KMS-11 (cell line): ENCODE measurements around the gene CCHCR1.
"Not testable (repeated sequence)": the region's sequence is repeated elsewhere in the genome, so short reads cannot be mapped to it uniquely, and the experiment has no call there.

ENCODE experiments used
- H2AFZ ChIP-seq: fragments of 200-600 bp; sonication (generic); 2 replicates; pipeline ENCODE4 v1.6.1; 2016; ENCODE audit warnings: antibody characterized with exemption, mixed run types, low read depth
- H3K27ac ChIP-seq: fragments of 200-600 bp; sonication (generic); 2 replicates; pipeline ENCODE4 v1.6.1; 2016; ENCODE audit warnings: mild to moderate bottlenecking, mixed run types
- H3K27me3 ChIP-seq: fragments of 200-600 bp; sonication (generic); 2 replicates; pipeline ENCODE4 v1.6.1; 2017; ENCODE audit warnings: mild to moderate bottlenecking, low read depth, mixed run types, moderate library complexity; ENCODE audit not compliant: insufficient read depth
- H3K36me3 ChIP-seq: fragments of 200-600 bp; sonication (generic); 2 replicates; pipeline ENCODE4 v1.6.1; 2017; ENCODE audit warnings: mild to moderate bottlenecking, mixed run types; ENCODE audit not compliant: insufficient read depth
- H3K4me1 ChIP-seq: fragments of 200-600 bp; sonication (generic); 2 replicates; pipeline ENCODE4 v1.6.1; 2016; ENCODE audit warnings: mild to moderate bottlenecking, low read depth, mixed run types; ENCODE audit not compliant: poor library complexity, severe bottlenecking
- H3K4me2 ChIP-seq: fragments of 200-600 bp; sonication (generic); 2 replicates; pipeline ENCODE4 v1.7.0; 2016; ENCODE audit warnings: mild to moderate bottlenecking, mixed run types
- H3K4me3 ChIP-seq: fragments of 200-600 bp; sonication (generic); IDR thresholded peaks from 2 replicates; pipeline ENCODE4 v1.6.1; 2017; ENCODE audit warnings: low read depth, low read length, mixed read lengths; ENCODE audit not compliant: insufficient read depth
- H3K79me2 ChIP-seq: fragments of 200-600 bp; sonication (generic); 2 replicates; pipeline ENCODE4 v1.6.1; 2016; ENCODE audit warnings: low read depth, mixed run types; ENCODE audit not compliant: insufficient read depth
- H3K9ac ChIP-seq: fragments of 200-600 bp; sonication (generic); 2 replicates; pipeline ENCODE4 v1.6.1; 2016; ENCODE audit warnings: mild to moderate bottlenecking, mixed run types
- H4K20me1 ChIP-seq: fragments of 200-600 bp; sonication (generic); 2 replicates; pipeline ENCODE4 v1.6.1; 2016; ENCODE audit warnings: mild to moderate bottlenecking, mixed run types; ENCODE audit not compliant: insufficient read depth
- TF ChIP-seq, protein P1 (sequence below): fragments of 200-600 bp; sonication (generic); conservative IDR thresholded peaks from 2 replicates; pipeline ENCODE4 v1.6.1; 2017; ENCODE audit warnings: low read depth, mild to moderate bottlenecking, antibody characterized with exemption, low read length, moderate library complexity, mixed read lengths

Gene CCHCR1

DNA sequence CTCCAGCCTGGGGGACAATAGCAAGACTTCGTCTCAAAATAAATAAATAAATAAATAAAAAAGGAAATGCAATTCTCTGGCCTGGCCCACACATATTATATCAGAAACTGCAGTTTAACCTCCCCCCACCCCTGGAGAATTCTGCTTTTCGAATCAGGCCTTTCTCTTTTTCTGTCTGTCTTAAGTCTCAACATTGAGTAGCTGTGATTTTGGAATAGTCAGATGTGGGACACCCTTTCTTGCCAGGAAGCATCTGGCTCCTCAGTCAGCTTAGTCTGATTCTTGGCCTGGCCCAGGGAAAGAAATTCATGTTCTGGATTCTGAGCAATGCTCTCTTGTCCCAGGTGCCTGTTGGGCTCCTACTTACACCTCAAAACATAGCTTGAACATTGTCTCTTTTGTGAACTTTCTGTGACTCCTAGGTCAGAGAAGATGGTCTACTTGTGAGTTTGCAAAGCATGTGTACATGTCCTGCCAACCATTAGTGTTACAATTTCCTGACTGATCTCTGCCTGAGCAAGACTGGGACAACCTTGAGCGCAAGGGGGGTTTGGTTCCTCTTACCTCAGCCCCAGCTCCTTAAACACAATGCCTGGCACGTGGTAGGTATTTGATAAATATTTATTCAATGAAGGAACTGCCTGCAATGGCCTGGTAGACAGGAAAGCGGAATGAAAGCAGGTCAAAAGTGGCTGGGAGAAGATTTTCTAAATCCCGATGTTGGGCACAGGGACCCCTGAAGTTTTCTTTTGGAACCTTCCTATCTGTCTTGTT, 36.6 kb upstream of the CCHCR1 start:
- H3K9ac ChIP-seq: no peak overlapping the region
- TF ChIP-seq, protein P1, sequence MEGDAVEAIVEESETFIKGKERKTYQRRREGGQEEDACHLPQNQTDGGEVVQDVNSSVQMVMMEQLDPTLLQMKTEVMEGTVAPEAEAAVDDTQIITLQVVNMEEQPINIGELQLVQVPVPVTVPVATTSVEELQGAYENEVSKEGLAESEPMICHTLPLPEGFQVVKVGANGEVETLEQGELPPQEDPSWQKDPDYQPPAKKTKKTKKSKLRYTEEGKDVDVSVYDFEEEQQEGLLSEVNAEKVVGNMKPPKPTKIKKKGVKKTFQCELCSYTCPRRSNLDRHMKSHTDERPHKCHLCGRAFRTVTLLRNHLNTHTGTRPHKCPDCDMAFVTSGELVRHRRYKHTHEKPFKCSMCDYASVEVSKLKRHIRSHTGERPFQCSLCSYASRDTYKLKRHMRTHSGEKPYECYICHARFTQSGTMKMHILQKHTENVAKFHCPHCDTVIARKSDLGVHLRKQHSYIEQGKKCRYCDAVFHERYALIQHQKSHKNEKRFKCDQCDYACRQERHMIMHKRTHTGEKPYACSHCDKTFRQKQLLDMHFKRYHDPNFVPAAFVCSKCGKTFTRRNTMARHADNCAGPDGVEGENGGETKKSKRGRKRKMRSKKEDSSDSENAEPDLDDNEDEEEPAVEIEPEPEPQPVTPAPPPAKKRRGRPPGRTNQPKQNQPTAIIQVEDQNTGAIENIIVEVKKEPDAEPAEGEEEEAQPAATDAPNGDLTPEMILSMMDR: no peak
- H3K4me3 ChIP-seq: no peak overlapping the region
- no peak overlapping the region for H3K4me2 ChIP-seq
- H3K79me2 ChIP-seq: peaks cover 8% of the 10 kb centered on the region; the same call in 1 of the 2 replicates
- H3K27me3 ChIP-seq: no peaks in the 10 kb centered on the region
- no peaks in the 10 kb centered on the region for H3K36me3 ChIP-seq
- no peak overlapping the region for H3K27ac ChIP-seq
- H4K20me1 ChIP-seq: no peaks in the 10 kb centered on the region
- H3K4me1 ChIP-seq: peaks cover 39% of the 10 kb centered on the region
- no peak overlapping the region for H2AFZ ChIP-seq

DNA sequence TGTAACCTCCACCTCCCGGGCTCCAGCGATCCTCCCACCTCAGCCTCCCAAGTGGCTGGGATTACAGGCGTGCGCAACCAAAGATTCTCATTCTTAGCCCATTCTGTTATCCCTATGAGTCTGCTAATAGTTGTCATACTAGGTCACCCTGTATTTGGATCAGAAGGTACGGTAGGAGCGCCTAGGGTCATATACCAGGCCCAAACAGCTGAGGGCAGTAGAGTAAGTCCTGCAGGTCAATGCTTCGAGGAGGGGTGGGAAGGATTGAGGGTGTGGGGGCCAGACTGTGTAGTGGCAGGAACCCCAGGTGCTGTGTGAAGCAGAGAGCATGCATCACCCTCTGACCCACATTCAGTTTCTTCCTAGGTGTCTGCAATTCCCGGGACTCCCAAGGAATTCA, 35.6 kb upstream of the CCHCR1 start:
- H3K36me3 ChIP-seq: no peaks in the 10 kb centered on the region
- peaks cover 32% of the 10 kb centered on the region for H3K4me1 ChIP-seq
- no peak overlapping the region for H3K4me3 ChIP-seq
- no peak overlapping the region for H2AFZ ChIP-seq
- no peak overlapping the region for H3K9ac ChIP-seq
- TF ChIP-seq, protein P1: no peak
- H3K27me3 ChIP-seq: no peaks in the 10 kb centered on the region
- no peaks in the 10 kb centered on the region for H4K20me1 ChIP-seq
- no peaks in the 10 kb centered on the region for H3K79me2 ChIP-seq
- no peak overlapping the region for H3K27ac ChIP-seq
- no peak overlapping the region for H3K4me2 ChIP-seq

DNA sequence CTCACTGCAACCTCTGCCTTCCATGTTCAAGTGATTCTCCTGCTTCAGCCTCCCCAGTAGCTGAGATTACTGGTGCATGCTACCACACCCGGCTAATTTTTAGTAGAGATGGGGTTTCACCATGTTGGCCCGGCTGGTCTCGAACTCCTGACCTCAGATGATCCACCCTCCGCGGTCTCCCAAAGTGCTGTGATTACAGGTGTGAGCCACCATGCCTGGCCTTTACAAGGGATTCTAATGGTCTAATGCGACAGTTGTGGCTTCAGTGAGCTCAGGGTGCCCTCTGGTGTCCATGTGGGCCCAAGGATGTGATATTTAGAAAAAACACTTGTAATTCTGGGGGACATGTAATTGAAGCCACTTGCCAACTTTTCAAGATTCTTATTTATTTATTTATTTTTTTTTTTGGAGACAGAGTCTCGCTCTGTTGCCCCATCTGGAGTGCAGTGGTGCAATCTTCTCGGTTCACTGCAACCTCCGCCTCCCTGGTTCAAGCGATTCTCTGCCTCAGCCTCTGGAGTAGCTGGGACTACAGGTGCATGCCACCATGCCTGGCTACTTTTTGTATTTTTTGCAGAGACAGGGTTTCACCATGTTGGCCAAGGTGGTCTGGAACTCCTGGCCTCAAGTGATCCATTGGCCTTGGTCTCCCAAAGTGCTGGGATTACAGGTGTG, 35.0 kb upstream of the CCHCR1 start:
- not testable (repeated sequence) for H4K20me1 ChIP-seq, H3K4me3 ChIP-seq, H3K27ac ChIP-seq, H3K36me3 ChIP-seq, H3K79me2 ChIP-seq, H3K27me3 ChIP-seq, H3K4me2 ChIP-seq, H2AFZ ChIP-seq, H3K9ac ChIP-seq
- peaks cover 32% of the 10 kb centered on the region for H3K4me1 ChIP-seq
- TF ChIP-seq, protein P1: peak; percentile 56

DNA sequence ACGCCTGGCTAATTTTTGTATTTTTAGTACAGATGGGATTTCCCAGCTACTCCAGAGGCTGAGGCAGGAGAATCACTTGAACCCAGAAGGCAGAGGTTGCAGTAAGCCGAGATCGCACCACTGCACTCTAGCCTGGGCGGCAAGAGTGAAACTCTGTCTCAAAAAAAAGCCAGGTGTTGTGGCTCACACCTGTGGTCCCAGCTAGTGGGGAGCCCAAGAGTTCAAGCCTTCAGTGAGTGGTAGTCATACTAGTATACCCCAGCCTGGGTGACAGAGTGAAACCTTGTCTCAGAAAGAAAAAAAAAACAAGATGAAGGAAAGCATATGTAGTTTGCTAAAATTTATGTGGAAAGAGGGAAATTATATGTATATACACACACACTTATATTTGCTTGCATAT, 32.9 kb upstream of the CCHCR1 start:
- no peaks in the 10 kb centered on the region for H3K79me2 ChIP-seq
- peak overlapping the region; percentile 27; the same call in 1 of the 2 replicates for H3K27ac ChIP-seq
- no peaks in the 10 kb centered on the region for H4K20me1 ChIP-seq
- TF ChIP-seq, protein P1: no peak
- no peak overlapping the region for H3K4me3 ChIP-seq
- H3K4me1 ChIP-seq: peaks cover 33% of the 10 kb centered on the region
- no peak overlapping the region for H3K9ac ChIP-seq
- H3K27me3 ChIP-seq: no peaks in the 10 kb centered on the region
- H3K4me2 ChIP-seq: peak overlapping the region; percentile 31; the same call in 1 of the 2 replicates
- no peaks in the 10 kb centered on the region for H3K36me3 ChIP-seq
- H2AFZ ChIP-seq: no peak overlapping the region

DNA sequence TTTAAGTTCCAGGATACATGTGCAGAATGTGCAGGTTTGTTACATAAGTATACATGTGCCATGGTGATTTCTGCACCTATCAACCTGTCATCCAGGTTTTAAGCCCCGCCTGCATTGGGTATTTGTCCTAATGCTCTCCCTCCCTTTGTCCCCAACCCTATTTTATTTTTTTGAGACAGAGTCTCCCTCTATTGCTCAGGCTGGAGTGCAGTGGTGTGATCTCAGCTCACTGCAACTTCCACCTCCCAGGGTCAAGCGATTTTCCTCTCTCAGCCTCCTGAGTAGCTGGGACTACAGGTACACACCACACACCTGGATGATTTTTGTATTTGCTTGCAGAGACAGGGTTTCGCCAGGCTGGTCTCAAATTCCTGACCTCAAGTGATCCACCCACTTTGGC, 31.6 kb upstream of the CCHCR1 start:
- not testable (repeated sequence) for H3K4me3 ChIP-seq, H3K27me3 ChIP-seq, H3K79me2 ChIP-seq, H2AFZ ChIP-seq, H3K9ac ChIP-seq, H3K27ac ChIP-seq, H4K20me1 ChIP-seq, H3K4me2 ChIP-seq, H3K36me3 ChIP-seq
- peaks cover 38% of the 10 kb centered on the region for H3K4me1 ChIP-seq
